Renal cortex interstitium (tissue), 15 donors: Measurements from ENCODE around the gene UBE2Q2. TPM values are rescaled to one million over a fixed set of nuclear protein-coding genes. Genes with fewer than 3 reads are reported as not detected.
"Not testable (repeated sequence)": the region's sequence is repeated elsewhere in the genome, so short reads cannot be mapped to it uniquely, and the experiment has no call there.

ENCODE experiments used
- DNase-seq, 11 donors: peaks; one replicate each; pipeline ENCODE4 v3.0.0-alpha.2; 2013; ENCODE audit warnings: low read depth in 9 of 11, low spot score in 4 of 11; ENCODE audit errors: extremely low read depth in 1 of 11
- long read RNA-seq, 16 experiments: transcript quantifications; one replicate each; lab custom pipeline, GENCODE V29; 2026
- polyA plus RNA-seq, 3 donors: library from polyadenylated mRNA; unstranded; fragments of 120-200 nt; gene quantifications; one replicate each; pipeline ENCODE4 v1.2.1, GENCODE V29; 2013; ENCODE audit not compliant: insufficient read length in 3 of 3

Gene UBE2Q2
- 10 to 100 TPM; 45.6 to 54.0 (median 46.0) TPM for polyA plus RNA-seq
- long read RNA-seq, donor 1, partial matches to known transcripts, result 0 of 4 reads
- long read RNA-seq, donor 1, other reads (novel, unspliced or antisense), result 0 of 4 reads
- long read RNA-seq, donor 2, partial matches to known transcripts, result 5 of 11 reads
- long read RNA-seq, donor 2, other reads (novel, unspliced or antisense), result 0 of 11 reads
- long read RNA-seq, donor 3, transcript UBE2Q2-201 (13 exons, 3,130 nt), result major isoform, 6 of 7 reads
- long read RNA-seq, donor 3, partial matches to known transcripts, result 0 of 7 reads
- long read RNA-seq, donor 3, other reads (novel, unspliced or antisense), result 0 of 7 reads
- long read RNA-seq, donor 4, transcript UBE2Q2-208 (12 exons, 2,969 nt), result major isoform, 5 of 8 reads
- long read RNA-seq, donor 4, partial matches to known transcripts, result 0 of 8 reads
- long read RNA-seq, donor 4, other reads (novel, unspliced or antisense), result 0 of 8 reads
- long read RNA-seq, donor 5, result 0 reads
- long read RNA-seq, donor 6, partial matches to known transcripts, result 0 of 4 reads
- long read RNA-seq, donor 6, other reads (novel, unspliced or antisense), result 0 of 4 reads
- long read RNA-seq, donor 7, partial matches to known transcripts, result 0 of 4 reads
- long read RNA-seq, donor 7, other reads (novel, unspliced or antisense), result 0 of 4 reads
- long read RNA-seq, donor 8, result 0 reads
- long read RNA-seq, donor 9, partial matches to known transcripts, result 0 of 5 reads
- long read RNA-seq, donor 9, other reads (novel, unspliced or antisense), result 0 of 5 reads
- long read RNA-seq, donor 10, transcript UBE2Q2-201 (13 exons, 3,130 nt), result major isoform, 5 of 5 reads
- long read RNA-seq, donor 10, partial matches to known transcripts, result 0 of 5 reads
- long read RNA-seq, donor 10, other reads (novel, unspliced or antisense), result 0 of 5 reads
- long read RNA-seq, donor 11, partial matches to known transcripts, result 0 of 3 reads
- long read RNA-seq, donor 11, other reads (novel, unspliced or antisense), result 0 of 3 reads
- long read RNA-seq, donor 12, partial matches to known transcripts, result 0 of 2 reads
- long read RNA-seq, donor 12, other reads (novel, unspliced or antisense), result 0 of 2 reads
- long read RNA-seq, donor 13, result 0 reads
- long read RNA-seq, donor 14, partial matches to known transcripts, result 7 of 15 reads
- long read RNA-seq, donor 14, other reads (novel, unspliced or antisense), result 0 of 15 reads
- long read RNA-seq, donor 15, partial matches to known transcripts, result 0 of 3 reads
- long read RNA-seq, donor 15, other reads (novel, unspliced or antisense), result 0 of 3 reads
- long read RNA-seq, donor 16, transcript UBE2Q2-201 (13 exons, 3,130 nt), result major isoform, 8 of 41 reads
- long read RNA-seq, donor 16, partial matches to known transcripts, result 31 of 41 reads
- long read RNA-seq, donor 16, other reads (novel, unspliced or antisense), result 0 of 41 reads

GRCh38 chr15:75842722-75843677 lies at the start of gene UBE2Q2:
UBE2Q2 (plus strand) TSS chr15:75843447; CDS start chr15:75843667, 220 bp downstream.
- peak in 9 of 11 donors; percentile 26 to 72 (median 57) for DNase-seq

DNA sequence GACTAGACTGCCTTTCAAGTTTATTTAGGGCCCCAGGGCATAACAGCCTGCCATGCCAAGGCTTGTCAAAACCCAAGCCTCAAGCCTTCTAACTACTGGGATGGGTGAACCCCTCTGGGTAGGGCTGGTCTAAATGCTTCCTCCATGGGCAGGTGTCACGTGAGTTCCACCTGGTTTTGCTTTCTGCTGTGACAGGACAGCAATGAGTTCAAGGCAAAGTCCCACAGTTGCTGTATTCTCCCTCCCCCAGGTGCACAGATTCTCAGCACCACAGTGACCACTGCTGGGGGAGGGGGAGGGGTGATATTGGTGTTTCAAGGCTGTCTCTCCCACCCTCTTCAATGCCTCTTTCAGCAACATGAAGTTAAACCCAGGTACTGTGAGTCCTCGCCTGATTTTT lies 46.9 kb upstream of the UBE2Q2 start:
- DNase-seq, result no peak

GRCh38 chr15:75797146-75797545 lies 46.1 kb upstream of the UBE2Q2 start:
- DNase-seq, result not testable (repeated sequence)

DNA sequence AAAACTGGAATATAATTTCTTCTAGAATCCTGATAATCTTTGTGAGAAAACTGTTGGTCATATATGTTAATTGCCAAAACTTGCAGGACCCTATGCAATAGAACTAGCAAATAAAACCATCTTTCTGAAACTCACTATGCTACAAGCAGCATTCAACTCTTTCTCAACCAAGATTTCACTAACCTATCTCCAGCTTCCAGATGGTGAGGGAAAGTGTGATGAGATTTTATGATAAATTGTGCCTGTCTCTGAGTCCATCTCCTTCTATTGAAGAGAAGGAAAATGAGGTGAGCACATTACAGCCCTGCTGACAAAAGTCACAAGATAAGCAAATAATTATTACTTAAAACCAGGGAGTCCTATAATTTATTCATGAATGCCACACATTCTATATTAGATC lies 44.1 kb upstream of the UBE2Q2 start:
- DNase-seq, result no peak

- DNase-seq, result not testable (repeated sequence)
Observed at GRCh38 chr15:75800409-75800808, 42.8 kb upstream of the UBE2Q2 start.

- DNase-seq, result peak; percentile 59 to 81 (median 70)
Observed at GRCh38 chr15:75801859-75802593, 41.2 kb upstream of the UBE2Q2 start.

DNA sequence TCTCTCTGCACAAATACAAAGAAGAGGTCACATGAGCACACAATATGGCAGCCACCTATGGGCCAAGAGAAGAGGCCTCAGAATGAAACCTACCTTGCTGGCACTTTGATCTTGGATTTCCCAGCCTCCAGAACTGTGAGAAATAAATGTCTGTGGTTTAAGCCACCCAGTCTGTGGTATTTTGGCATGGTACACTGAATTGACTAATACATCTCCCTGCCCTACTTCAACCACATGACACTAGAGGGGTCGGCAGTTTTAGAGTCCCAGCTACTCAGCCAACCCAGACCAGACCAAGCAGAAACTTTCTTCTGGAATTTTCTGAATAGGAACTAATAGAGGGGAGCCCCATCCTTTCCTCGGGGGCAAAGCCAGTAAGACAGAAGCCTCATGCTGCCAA lies 35.8 kb upstream of the UBE2Q2 start:
- DNase-seq, result not testable (repeated sequence)

- DNase-seq, result not testable (repeated sequence)
Observed at GRCh38 chr15:75808009-75808408, 35.2 kb upstream of the UBE2Q2 start.

DNA sequence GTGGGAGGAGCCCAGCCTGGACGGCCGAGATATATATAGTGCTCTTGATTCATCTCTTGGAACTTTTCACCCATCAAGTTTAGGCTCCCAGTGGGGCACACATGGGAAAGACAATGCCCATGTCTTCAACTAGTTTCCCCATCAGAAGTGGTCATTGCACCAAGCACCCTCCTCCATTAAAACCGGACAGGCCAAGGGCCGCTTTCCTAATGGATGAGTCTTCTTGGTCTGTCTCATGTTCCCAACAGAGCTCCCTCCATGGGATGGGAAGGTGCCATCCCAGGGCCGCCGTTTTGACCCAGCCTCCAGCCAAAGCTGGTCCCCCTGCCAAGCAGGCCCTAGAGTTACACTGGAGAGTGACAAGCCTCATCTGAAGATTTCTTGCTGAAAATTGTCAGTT lies 34.7 kb upstream of the UBE2Q2 start:
- no peak for DNase-seq

- no peak for DNase-seq
Observed at GRCh38 chr15:75809986-75810750, 33.1 kb upstream of the UBE2Q2 start.

- no peak for DNase-seq
Observed at GRCh38 chr15:75810874-75811498, 32.3 kb upstream of the UBE2Q2 start.

GRCh38 chr15:75811626-75812025 lies 31.6 kb upstream of the UBE2Q2 start:
- DNase-seq, result no peak

DNA sequence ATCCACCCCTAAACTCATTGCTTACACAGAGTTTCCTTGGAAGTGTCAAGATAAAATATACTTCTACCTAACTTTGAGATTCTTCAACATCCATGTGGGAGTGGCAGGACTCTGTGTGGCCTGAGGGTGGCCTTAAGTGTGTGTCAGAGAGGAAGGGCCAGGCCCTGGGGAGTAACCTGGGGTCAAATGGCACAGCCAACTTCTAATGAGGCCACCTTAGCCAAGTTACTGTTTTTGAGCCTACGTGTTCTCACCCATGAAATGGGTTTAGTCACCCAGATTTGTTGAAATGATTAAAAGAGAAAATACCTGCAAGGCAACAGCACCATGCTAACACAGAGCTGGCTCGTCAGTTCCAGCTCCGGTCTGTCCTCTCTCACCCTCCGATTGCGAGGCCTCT lies 28.5 kb upstream of the UBE2Q2 start:
- DNase-seq, result no peak

DNA sequence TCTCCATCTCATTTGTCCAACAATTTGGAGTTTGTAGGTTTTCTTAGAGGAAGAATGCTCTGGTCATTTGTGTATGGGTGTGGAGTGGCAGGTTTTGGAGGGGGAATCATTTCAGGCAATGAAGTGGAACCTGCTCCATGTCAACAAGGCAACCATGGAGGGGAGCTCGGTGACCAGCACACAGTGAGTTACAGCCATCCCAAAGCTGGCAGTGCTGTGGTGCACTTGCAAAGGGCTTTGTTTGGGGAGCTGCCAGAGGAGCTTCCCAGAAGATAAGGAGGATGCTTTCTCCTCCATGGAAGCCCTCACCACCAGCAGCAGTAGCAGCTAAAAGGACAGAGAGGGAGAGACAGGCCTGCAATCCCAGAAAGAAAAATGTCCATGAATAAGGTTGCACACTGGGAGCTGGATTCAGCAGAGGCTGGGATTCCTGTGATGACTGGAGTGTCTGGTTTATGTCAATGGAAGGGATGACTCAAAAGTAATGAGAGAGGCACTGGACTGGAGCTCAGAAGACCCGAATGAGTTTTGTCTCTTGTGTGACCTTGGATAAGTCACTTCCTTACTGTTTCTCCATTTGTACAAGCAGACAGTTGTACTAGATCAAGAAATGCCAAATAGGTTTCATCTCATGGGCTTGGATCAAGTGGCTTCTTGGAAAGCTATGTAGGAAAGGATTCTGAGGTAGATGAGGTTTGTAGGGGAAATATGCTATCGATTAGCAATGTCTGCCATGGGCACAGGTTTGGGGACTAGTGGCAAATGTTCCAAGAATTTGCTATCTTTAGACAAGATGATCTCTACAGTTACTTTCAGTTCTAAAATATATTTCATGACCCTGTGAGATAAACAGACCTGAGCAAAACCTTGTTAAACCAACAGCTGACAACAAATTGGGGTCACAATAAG lies 27.2 kb upstream of the UBE2Q2 start:
- no peak for DNase-seq
